Chondrocyte (in vitro differentiated cells): ENCODE measurements around the gene SGSH. TPM values are rescaled to one million over a fixed set of nuclear protein-coding genes. Genes with fewer than 3 reads are reported as not detected.

Experiments used
- DNase-seq: peaks from one replicate; pipeline ENCODE4 v3.0.0; 2021; ENCODE audit warnings: mixed read lengths, low spot score
- H3K27ac Mint-ChIP-seq: one replicate; pipeline ENCODE4 v1.8.0; 2021; ENCODE audit warnings: mild to moderate bottlenecking, moderate library complexity, mixed read lengths; ENCODE audit not compliant: unreplicated experiment
- H3K27me3 Mint-ChIP-seq: 2 replicates; pipeline ENCODE4 v1.8.0; 2021; ENCODE audit warnings: low read depth, mixed read lengths
- H3K36me3 Mint-ChIP-seq: 2 replicates; pipeline ENCODE4 v1.8.0; 2021; ENCODE audit warnings: low read depth, mixed read lengths
- H3K4me1 Mint-ChIP-seq: 2 replicates; pipeline ENCODE4 v1.8.0; 2021; ENCODE audit warnings: low read depth, mild to moderate bottlenecking, mixed read lengths
- H3K4me3 Mint-ChIP-seq: one replicate; pipeline ENCODE4 v1.8.0; 2021; ENCODE audit warnings: mild to moderate bottlenecking, moderate library complexity, mixed read lengths; ENCODE audit not compliant: unreplicated experiment
- H3K9me3 Mint-ChIP-seq: 2 replicates; pipeline ENCODE4 v1.8.0; 2021; ENCODE audit warnings: low read depth, mixed read lengths
- total RNA-seq: library from RNA; stranded (reverse); gene quantifications from 3 replicates; pipeline ENCODE4 v1.2.1, GENCODE V29; 2021
- TF ChIP-seq, protein P1 (sequence below): fragments of 200-600 bp; sonication (generic); IDR thresholded peaks from 2 replicates; pipeline ENCODE4 v1.5.0; 2021; ENCODE audit warnings: antibody characterized with exemption, mild to moderate bottlenecking, moderate library complexity

SGSH gene
- total RNA-seq, 1 donor from 2014 or later, result 44.7 TPM

DNA sequence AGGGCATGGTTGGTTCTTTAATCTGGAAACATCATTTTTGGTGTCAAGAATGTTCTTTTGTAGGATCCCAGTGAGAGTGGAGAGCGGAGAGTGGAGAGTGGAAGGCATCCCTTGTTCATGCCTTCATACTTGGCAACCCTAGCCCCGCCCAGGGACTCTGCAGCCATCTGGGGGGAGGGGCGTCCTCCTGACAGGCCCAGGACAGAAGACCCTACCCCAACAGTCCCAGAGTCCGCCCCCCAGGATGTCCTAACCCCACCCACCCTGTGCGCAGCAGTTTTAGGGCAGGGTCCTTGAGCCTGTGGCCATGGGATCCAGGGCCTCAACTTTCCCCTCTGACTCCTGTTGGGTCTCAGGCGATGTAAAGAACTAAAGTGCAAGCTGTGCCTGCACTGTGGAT, 4.5 kb upstream of the SGSH start:
- Mint-ChIP-seq H3K9me3 (no peaks in the 10 kb centered on the region), H3K27me3 (no peaks in the 10 kb centered on the region), H3K4me1 (peaks cover 8% of the 10 kb centered on the region), H3K4me3 (no peak overlapping the region), H3K27ac (no peak overlapping the region), H3K36me3 (peaks cover 6% of the 10 kb centered on the region)
- TF ChIP-seq, protein P1, sequence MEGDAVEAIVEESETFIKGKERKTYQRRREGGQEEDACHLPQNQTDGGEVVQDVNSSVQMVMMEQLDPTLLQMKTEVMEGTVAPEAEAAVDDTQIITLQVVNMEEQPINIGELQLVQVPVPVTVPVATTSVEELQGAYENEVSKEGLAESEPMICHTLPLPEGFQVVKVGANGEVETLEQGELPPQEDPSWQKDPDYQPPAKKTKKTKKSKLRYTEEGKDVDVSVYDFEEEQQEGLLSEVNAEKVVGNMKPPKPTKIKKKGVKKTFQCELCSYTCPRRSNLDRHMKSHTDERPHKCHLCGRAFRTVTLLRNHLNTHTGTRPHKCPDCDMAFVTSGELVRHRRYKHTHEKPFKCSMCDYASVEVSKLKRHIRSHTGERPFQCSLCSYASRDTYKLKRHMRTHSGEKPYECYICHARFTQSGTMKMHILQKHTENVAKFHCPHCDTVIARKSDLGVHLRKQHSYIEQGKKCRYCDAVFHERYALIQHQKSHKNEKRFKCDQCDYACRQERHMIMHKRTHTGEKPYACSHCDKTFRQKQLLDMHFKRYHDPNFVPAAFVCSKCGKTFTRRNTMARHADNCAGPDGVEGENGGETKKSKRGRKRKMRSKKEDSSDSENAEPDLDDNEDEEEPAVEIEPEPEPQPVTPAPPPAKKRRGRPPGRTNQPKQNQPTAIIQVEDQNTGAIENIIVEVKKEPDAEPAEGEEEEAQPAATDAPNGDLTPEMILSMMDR, result no peak
- peak; percentile 79 for DNase-seq

DNA sequence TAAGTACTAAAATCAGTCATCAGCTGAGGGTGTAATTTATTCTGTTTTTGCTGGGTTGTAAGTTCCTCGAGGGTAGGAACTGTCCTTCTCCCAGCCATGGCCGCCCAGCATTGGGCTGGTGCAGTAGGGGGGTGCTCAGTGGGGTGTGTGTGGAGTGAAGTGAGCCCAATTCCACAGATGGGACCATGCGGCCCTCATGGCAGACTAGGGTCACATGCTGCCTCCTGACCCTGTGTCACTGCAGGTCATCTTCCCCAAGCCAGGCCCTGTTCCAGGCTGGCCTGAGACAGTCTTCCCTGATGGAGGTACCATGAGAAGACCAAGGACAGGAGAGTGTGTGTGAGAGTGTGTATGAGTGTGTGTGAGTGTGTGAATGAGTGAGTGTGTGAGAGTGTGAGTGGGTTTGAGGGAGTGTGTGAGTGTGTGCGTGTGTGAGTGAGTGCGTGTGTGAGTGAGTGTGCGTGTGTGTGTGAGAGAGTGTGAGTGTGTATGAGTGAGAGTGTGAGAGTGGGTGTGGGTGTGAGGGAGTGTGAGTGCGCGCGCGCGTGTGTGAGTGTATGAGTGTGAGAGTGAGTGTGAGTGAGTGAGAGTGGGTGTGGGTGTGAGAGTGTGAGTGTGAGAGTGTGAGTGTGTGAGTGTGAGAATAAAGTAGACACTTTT, 3.8 kb upstream of the SGSH start:
- DNase-seq, result peak; percentile 62
- H3K4me1 Mint-ChIP-seq, result peaks cover 14% of the 10 kb centered on the region
- TF ChIP-seq, protein P1, result no peak
- no peaks in the 10 kb centered on the region for H3K9me3 Mint-ChIP-seq
- no peak overlapping the region for H3K27ac Mint-ChIP-seq
- peaks cover 6% of the 10 kb centered on the region for H3K36me3 Mint-ChIP-seq
- H3K27me3 Mint-ChIP-seq, result no peaks in the 10 kb centered on the region
- no peak overlapping the region for H3K4me3 Mint-ChIP-seq

DNA sequence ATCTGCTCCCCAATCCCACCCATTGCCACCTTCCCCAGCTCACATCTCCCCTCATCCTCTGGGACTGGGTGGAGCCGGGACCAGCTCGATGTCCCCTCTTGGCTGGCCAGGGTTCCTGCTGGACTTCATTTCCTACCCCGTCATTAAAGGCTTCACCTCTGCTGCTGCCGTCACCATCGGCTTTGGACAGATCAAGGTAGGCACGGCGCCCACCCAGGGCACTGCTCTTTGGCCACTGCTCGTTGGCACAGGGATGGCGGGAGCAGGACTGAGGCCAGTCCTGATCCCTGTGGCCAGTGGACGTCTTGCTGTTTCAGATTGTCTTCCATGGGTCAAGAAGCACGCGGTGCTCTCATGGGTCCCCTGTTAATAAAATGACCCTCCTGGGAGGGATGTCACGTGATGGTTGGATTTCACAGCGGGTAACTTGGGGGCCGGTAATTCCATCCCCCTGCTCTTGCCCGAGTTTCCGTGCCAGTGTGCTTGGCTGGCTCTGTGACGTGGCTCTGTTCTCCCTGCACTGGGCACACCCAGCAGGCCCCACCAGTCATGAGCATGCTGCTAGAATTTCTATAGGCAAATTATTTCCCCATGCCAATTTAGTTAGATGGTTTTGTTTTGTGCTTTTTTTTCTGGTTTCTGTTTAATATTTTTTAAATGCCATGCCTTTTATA, 3.1 kb upstream of the SGSH start:
- Mint-ChIP-seq H3K9me3 (no peaks in the 10 kb centered on the region), H3K4me3 (no peak overlapping the region), H3K36me3 (peaks cover 6% of the 10 kb centered on the region), H3K4me1 (peaks cover 19% of the 10 kb centered on the region), H3K27ac (no peak overlapping the region), H3K27me3 (no peaks in the 10 kb centered on the region)
- TF ChIP-seq, protein P1, result no peak
- DNase-seq, result peak; percentile 88

DNA sequence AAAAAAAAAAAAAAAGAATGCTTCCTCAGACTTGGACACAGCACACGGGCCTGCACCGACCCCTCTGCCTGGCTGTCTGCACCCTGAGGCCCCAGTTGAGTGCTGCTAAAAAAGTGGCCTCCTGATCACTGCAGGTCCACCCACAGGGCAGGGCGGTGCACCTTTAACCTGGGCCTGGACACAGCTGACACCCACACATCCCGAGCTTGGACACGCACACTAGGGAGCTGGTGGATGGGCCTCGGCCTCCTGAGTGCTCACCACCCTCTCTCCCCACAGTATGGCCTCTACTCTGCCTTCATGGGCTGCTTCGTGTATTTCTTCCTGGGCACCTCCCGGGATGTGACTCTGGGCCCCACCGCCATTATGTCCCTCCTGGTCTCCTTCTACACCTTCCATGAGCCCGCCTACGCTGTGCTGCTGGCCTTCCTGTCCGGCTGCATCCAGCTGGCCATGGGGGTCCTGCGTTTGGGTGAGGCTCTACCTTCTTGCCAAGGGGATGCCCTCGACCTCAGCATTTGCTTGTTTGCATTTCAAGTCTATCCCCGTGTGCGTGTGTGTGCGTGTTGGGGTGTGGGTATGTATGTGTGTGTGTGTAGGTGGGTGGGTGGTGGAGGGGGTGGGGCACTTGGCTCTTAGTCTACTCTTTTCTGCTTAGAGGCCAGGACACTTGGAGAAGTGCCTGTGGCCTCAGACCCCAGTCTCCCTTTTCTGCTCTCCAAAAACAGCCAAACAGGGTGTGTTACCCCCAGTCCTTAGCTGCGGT, 2.4 kb upstream of the SGSH start:
- H3K27ac Mint-ChIP-seq, result no peak overlapping the region
- TF ChIP-seq, protein P1, result no peak
- no peaks in the 10 kb centered on the region for H3K9me3 Mint-ChIP-seq
- peaks cover 7% of the 10 kb centered on the region for H3K36me3 Mint-ChIP-seq
- peak; percentile 62 for DNase-seq
- H3K27me3 Mint-ChIP-seq, result no peaks in the 10 kb centered on the region
- H3K4me1 Mint-ChIP-seq, result peaks cover 19% of the 10 kb centered on the region
- no peak overlapping the region for H3K4me3 Mint-ChIP-seq

DNA sequence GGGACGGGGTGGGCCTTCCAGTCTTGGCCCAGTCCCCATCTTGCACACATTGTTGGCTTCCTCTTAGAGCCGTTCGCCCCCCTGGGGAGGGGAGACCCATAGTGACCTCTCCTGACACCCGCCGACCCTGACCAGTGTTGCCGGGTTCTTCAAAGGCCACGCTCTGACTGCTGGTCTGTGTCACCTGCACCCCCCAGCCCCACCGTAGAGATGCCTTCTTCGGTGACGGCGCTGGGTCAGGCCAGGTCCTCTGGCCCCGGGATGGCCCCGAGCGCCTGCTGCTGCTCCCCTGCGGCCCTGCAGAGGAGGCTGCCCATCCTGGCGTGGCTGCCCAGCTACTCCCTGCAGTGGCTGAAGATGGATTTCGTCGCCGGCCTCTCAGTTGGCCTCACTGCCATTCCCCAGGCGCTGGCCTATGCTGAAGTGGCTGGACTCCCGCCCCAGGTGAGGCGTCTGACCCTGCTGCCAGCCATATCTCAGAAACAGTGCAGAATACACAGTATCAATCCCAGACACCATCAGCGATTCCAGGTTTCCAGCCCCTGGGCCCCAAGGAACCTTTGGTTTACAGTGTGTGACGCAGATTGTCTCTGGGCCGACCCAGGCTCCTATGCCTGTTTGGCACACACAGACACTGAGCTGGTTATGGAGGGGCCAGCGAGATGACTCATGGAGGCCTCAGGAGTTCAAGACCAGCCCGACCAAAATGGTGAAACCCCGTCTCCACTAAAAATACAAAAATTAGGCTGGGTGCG, 1.4 kb upstream of the SGSH start:
- peaks cover 19% of the 10 kb centered on the region for H3K4me1 Mint-ChIP-seq
- no peak for DNase-seq
- peak overlapping the region; percentile 71 for H3K4me3 Mint-ChIP-seq
- H3K9me3 Mint-ChIP-seq, result no peaks in the 10 kb centered on the region
- peaks cover 9% of the 10 kb centered on the region for H3K36me3 Mint-ChIP-seq
- no peak overlapping the region for H3K27ac Mint-ChIP-seq
- no peaks in the 10 kb centered on the region for H3K27me3 Mint-ChIP-seq
- TF ChIP-seq, protein P1, result no peak
